HG03060 (cell line): ENCODE results near the gene YJEFN3.

Experiments
- ATAC-seq: cut with Tn5 transposase; IDR thresholded peaks from one replicate; pipeline ENCODE4 v1.9.1; 2021; ENCODE audit warnings: low read depth, moderate number of reproducible peaks; ENCODE audit not compliant: unreplicated experiment

YJEFN3 gene

DNA sequence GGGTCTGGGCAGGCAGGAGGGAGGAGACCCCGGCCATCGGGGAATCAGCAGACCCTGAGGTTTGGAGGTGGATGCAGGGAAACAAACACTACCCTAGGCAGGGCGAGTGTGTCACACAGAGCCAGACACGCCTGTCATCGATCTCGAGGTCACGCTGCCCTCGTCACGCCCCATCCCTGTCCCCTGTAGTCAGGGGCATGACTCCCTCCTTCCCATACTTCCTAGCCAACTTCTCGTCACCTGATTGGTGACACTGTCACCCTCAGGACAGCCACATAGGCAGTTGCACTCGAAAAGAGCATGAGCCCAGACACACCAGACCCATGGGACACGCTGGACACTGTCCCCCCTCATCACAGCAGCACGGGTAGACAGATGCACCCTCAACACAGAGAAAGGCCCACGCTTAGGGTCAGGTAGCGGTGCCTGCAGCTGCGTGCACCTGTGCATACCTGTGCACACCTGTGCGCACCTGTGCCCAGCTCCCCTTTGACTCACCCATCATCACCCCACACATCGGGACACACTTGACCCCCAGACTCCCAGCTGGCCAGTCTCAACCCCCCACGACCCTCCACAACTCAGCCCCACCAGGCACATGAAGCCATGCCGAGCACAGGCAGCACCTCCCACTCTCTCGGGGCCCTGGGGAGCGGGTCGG is 21.2 kb downstream of the YJEFN3 start:
- no peak for ATAC-seq

DNA sequence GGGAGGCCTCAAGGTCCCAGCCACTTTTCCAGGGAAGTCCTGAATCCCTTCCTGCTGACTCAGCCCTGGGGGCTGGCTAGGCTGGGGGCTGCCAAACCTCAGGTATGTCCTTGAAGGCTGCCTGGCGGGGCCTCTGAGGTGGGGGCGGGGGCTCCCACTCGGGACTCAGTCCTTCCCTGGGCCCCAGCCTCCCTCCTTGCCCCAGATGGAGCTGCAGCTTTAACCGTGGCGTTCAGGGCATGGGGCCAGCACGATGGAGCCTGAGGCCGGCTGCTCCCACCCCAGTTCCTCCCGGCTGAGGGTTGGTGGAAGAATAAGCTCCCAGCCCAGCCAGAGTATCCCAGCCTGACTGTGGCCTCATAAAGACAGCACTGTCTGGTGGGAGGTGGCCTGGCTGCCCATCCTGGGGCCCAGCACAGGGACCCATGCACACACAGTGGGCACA is 21.8 kb downstream of the YJEFN3 start:
- ATAC-seq = no peak

DNA sequence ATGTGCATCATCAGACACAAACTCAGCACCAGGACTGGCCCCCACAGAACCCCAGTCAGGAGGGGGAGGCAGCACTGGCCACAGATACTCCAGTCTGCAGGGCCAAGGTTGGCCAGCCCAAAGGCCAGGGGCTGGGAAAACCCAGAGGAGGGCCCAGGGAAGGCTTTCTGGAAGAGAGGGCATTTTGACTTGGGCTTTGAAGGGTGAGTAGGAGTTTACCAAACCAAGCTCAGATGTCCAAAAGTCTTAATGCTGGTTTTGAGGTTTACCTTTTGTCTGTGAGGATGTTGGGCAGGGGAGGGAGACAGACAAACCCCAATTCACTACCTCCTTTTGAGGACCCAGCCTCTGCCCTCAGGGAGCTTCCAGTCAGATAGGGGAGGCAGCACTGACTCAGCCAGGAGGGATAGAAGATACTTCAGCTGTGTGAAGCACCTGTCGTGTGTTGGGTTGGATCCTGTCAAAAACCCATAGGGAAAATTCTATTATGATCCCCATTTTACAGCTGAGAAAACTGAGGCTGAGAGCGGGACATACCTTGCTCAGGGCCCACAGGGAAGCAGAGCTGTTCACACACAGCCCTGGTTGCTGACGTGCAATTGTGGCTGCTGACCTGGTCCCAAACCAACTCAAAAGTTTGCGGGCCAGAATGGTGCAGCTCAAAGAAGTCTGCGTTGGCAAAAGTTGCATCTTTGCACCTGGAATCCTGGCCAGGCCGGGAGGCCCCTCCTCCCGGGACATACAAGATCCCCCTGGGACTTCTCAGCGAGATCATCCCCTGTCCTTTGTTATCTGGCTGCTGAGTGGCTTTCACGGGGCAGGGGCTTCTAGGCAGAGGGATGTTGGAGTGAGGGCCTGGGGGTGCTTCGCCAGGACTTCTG is 22.5 kb downstream of the YJEFN3 start:
- ATAC-seq = no peak

DNA sequence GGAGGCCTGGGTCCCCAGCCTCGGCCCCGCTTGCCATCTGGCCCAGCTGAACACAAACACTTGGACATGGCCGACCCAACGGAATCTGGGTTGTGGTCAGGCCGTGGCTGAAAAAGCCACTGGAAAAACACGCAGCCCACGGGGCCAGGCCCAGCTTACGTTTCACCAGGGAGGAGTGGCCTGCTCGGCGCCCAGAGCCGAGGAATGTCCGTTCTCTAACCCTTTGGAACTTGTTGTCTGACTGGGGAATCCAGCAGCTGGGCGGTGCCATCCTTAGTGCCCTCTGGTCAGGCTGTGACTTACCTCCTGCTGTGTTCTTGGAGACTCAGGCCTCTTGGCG is 23.1 kb downstream of the YJEFN3 start:
- no peak for ATAC-seq

DNA sequence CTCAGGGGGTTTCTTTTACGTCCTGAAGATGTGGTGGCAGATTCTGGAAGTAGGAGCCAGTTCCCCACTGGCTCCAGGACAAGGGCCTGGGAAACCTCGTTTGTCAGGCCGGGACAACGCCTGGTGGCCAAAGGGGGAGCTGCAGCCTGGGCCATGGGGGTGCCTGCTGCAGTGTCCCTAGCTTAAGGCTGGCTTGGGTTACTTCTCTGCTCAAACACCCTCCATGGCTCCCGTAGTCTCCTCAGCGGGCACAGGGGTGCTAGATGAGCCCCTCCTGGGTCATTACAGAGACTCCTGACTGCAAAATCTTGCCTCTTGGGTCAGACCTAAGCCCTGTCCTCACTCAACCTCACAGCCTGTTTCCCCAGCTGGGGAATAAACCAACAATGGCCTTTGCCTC is 24.1 kb downstream of the YJEFN3 start:
- no peak for ATAC-seq

DNA sequence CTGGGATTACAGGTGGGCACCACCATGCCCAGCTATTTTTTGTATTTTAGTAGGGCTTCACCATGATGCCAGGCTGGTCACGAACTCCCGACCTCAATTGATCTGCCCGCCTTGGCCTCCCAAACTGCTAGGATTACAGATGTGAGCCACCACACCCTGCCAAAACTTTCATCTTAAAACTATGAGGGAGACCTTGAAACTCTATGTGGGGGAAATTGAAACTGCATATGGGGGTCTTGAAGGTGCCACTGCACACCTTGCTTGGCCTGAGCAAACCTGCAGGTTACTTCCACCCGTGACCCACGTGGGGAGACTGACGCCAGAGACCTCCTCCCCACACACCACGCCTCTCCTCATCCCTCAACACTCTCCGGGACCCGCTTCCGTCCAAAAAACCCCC is 25.0 kb downstream of the YJEFN3 start:
- no peak for ATAC-seq

DNA sequence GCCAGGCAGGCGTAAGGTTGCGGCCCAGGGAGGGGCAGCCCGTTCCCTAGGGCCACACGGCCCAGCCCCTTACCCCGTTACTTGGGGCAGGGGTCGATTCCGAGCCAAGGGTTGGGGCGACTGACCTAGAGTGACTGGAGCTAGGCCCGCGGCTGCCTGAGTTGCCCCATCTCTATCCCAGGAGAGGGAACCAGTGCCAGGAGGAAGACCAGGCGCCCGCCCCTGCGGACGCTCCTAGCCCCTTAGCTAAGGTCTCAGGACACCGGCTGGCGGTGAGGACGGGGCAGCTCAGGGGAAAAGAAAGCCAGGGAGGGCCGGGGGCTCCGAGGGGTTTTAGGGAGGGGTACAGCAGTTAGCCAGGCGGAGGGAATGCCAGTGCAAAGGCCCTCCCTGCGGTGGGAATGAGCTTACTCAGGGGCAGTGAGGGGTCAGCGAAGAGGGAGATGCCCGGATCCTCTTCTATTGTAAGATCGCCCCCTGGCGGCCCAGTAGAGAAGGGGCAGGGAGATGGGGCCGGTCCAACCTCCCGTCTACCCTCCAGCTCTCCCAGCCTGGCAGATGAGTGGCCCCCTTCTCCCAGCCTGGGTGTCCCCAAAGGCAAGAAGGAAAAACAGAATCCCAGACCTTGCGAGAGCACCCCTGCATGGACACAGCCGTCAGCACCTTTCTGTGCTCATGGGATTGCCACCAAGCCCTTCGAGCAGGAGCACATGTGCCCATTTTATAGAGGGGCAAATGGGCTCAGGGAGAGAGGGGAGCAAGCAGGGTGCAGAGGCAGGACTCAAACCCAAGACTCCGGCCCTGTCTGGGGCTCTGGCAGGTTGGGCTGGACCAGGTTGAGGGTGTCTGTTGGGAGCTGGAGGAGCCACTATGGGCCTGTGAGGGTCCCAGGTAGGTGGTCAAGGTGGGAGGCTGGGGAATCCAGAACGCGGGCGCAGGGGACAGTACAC is 25.6 kb downstream of the YJEFN3 start:
- ATAC-seq = no peak

DNA sequence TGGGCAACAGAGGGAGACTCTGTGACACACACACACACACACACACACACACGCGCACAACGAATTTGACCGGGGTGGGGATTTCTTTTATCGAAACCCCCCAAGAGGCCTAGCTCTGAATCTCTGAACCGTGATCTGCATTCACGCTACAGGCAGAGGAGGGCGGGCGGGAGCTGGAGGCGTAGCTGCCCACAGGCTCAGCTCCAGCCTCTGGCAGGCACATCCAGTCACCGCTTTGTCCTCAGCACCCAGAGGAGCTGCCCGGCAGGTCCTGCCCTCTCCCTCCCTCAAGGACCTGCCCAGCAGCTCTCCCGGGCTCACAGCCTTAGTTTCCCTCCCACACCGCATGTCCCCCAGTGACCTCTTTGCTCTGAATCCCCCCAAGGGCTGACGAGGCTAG is 29.3 kb downstream of the YJEFN3 start:
- ATAC-seq = no peak

DNA sequence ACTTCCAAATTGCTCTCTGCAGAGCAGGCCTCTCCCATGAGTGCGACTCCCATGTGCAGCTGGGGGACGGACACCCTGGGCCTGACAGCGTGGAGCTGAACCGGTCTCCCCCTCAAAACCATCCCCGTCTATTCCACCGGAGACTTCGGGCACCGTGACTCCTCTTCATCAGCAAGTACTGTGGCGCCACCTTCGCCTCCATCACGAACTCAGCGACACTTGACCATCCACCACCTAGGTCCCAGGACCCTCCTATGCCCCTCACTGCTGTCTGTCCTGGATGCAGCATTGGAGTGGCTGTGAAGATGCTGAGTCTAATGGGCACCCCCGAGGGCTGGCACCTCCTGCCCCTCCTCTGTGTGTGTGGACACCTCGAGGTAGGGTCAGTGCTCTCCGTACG is 29.9 kb downstream of the YJEFN3 start:
- ATAC-seq = no peak

DNA sequence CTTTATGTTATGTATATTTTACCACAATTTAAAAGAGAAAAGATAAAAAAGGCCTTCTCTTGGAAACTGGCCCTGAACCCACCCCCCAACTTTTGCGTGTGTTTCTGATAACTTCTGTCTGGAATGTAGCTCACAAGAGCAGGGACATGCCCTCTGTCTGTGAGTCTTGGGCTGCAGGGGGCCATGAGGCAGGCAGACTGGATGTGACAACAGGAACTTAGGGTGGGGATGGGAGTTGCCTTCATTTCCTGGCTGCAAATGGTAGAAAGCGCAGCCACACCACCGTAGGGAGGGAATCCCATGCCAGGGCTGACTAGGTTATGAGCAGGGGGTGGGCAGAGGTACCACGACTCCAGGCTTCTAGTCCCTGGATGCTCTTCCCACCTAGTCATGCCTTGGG is 31.2 kb downstream of the YJEFN3 start:
- no peak for ATAC-seq

DNA sequence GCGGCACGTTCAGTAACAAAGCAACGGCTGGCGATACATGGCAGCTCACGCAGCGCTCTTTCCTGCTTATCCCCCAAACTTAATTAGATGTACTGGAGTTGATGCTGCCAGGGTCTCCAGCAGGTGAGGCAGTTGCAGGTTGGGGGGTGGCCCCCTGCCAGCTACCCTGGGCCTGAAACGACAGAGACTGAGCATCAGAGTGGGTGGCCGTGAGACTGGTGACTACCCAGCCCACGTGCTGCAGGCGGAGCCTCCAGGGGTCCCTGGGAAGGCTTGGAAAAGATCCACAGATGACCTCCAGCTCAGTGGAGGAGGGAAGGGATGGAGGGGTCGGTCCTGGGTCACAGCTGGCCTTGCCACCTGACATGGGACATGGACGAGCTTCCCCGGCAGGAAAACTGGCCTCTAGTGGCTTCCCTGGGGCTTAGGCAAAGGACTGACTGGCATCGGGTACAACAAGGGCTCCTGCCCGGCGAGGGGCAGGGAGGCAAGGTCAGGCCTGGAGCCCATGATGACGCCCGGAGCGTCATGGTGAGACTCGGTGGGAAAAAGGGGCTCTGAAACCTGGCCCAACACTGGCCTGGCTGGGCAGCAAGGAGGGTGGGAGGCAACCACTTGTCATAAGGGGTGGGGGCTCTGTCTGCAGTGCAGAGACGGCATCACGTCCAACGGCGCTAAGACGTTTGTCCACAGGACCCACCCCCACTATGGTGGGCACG is 33.4 kb downstream of the YJEFN3 start:
- ATAC-seq = no peak

DNA sequence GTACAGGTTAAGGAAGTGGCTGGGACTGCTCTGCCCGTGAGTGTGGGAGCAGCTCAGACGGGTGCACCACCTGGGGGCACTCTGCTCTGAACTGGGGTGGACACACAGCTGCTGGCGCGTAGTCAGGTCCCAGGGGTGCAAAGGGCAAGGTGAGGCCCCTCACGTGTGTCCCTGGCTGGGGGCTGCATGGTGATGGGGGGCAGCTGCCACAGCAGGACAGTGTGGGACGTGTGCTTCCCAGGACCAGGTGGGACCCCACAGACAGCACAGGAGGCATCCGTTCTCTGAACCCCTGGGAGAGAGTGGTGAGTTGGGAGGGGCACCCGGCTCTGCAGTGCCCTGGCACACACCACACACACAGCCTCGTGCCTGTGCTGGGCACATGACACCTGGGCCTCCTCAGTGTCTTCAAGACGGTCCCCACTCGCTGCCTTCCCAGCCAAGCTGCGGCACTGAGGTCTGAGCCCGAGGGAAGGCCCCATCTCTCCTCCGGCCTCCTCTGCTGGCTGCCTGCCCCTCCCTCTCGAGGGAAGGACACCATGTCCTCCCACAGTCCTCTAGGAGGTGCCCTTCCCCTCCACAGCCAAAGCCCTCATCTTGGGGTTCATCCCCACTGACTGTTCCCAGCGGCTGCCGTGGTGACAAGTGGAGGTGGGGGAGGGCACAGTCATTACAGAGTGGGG is 34.1 kb downstream of the YJEFN3 start:
- ATAC-seq = no peak

DNA sequence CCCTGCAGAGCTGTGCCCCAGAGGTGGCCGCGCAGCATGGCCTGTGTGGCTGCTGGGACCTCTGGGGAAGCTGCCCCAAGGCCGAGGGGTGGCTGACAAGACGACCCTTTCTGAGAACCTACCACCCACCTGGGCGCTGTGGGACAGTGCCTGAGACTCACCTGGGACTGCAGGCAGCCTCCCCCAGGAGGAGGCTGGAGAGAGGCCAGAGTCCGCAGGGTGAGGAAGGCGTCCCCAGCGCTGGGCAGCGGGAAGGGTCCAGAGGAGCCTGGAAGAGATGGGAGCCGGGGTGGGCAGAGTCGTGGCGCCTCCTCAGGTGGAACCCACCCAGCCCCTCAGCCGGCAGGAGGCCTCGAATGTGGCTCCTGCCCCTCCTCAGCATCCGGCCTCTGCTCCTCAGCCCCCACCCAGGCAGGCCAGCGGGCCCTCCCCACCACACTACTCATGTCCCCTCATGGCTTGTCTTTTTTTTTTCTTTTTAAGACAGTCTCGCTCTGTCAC is 34.7 kb downstream of the YJEFN3 start:
- no peak for ATAC-seq

DNA sequence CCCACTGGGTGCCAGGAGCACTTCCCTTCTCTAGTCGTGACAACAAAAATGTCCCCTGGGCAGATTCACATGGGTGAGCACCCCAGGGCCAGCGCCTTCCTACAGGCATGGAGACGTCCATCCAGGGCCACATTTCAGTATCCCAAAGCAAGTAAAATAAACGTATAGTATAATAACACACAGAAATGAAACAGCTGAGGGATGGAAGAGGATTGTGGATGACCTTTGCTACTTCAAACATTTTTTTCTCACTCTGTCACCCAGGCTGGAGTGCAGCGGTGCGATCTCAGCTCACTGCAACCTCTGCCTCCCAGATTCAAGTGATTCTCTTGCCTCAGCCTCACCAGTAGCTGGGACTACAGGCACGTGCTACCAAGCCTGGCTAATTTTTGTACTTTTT is 37.6 kb downstream of the YJEFN3 start:
- no peak for ATAC-seq

DNA sequence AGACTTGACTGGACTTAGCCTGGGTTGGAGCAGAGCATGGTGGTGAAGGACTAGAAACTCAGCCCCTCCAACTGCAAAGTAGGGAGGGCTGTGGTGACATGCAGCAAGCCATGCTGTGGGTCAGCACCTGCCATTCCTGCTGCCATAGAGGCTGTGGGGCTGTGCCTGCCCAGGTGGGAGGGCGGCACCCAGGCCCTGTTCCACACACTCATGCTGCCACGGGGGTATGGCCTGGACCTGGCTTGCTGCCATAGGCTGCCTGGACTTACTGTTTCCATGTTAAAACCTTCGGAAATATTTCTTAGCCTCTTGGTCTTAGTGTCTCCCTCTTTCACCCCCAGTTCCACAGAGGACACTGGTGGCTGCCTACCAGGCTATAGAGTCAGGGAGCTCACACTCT is 38.7 kb downstream of the YJEFN3 start:
- ATAC-seq = no peak

DNA sequence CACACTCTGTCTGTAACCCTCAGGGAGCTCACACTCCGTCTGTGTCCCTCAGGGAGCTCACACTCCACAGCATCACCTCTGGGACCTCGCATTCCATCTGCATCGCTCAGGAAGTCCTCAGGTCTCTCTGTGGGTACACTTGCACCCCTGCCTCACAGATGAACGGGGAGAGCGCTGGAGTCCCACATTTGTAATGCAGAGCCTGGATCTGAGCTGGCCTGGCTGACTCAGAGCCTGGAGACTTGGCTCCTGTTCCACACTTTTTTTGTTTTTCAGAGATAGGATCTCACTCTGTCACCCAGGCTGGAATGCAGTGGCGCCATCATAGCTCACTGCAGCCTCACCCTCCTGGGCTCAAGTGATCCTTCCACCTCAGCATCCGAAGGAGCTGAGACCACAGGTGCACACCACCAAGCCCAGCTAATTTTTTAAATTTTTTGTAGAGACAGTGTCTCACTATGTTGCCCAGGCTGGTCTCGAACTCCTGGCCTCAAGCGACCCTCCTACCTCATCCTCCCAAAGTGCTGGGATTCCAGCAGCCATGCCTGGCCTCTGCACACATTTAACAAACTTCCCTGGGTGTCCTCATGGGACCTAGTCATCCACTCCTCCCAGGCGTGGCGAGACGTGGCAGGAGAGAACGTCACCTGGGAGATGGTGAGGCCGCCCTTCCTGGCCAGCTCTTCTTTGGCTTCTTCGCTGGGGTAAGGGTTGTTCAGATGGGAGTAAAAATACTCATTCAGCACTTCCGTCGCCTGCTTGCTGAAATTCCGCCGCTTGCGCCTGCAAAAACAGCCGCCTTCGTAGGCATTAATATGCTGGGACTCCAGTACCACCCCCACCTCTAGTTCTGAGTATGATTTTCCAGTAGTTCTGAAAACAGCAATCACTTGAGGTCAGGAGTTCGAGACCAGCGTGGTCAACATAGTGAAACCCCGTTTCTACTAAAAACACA is 40.4 kb downstream of the YJEFN3 start:
- no peak for ATAC-seq

DNA sequence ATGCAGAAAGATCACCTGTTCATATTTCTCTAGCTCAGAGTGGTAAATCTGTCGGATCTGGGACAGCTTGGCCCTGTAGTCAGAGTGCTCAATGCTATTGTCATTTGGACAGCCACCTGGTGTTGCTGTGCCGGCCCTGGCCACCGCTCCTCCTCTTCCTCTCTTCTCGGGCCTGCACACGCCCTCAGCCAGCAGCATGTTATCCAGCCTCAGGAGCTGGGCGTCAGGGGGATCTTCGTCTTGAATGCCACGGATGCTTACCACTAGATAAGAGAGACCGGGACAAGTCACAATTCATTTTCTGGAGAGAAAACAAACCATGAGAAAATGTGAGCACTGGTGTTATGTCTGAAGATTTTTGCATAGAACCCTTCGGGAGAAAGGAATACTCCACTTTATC is 41.9 kb downstream of the YJEFN3 start:
- no peak for ATAC-seq

DNA sequence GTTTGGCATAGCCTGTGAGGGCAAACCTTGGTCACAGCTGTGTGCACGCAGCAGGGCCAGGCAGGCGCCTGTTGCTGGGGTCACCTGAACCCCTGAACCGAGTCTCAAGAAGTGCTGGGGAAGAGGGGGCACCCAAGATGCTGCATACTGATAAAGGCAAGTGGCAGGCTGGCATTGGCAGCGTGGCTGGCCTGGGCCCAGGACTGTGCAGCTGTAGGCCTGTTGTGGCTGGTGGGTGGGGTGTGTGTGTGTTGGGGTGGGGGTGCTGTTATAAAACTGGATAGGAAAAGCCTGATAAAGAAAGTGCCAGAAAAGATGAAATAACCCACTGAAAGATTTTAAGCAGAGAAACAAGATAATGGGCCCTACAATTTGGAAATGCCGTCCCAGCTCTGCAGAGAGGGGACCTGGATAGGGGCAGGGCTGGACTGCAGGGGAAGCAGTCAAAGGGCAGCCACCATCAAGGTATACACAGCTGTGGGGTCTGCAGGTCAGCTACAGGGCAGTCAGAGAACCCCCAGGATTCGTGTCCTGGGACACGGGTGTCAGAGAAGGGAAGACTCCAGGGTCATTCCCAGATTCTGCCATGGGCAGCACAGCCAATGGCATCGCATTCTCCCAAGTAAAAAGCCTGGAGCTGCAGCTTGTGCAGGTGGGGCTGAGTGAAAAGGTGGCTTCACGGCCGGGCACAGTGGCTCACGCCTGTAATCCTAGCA is 42.5 kb downstream of the YJEFN3 start:
- no peak for ATAC-seq
